Nephron (organoid): ENCODE results near the gene CLK1.

Source experiments
- H3K27ac Mint-ChIP-seq, 3 experiments: 2 replicates each; pipeline ENCODE4 v1.8.0; 2020; ENCODE audit warnings: mixed read lengths in 3 of 3, mild to moderate bottlenecking in 2 of 3, moderate library complexity in 1 of 3
- H3K27me3 Mint-ChIP-seq: 2 replicates; pipeline ENCODE4 v1.8.0; 2021; ENCODE audit warnings: low read depth, mild to moderate bottlenecking, moderate library complexity, mixed read lengths
- H3K36me3 Mint-ChIP-seq: 2 replicates; pipeline ENCODE4 v1.8.0; 2020; ENCODE audit warnings: low read depth, mixed read lengths
- H3K4me1 Mint-ChIP-seq: 2 replicates; pipeline ENCODE4 v1.8.0; 2020; ENCODE audit warnings: mixed read lengths
- H3K4me3 Mint-ChIP-seq, 3 experiments: 2 replicates each; pipeline ENCODE4 v1.8.0; 2020; ENCODE audit warnings: mild to moderate bottlenecking in 3 of 3, mixed read lengths in 3 of 3, moderate library complexity in 2 of 3
- H3K9me3 Mint-ChIP-seq: 2 replicates; pipeline ENCODE4 v1.8.0; 2020; ENCODE audit warnings: mixed read lengths
- CTCF ChIP-seq, 3 experiments: fragments of 200-600 bp; sonication (generic); IDR thresholded peaks; one replicate each; pipeline ENCODE4 v1.5.0; 2021; ENCODE audit warnings: antibody characterized with exemption in 3 of 3; ENCODE audit not compliant: unreplicated experiment in 3 of 3

CLK1 gene

GRCh38 chr2:200860092-200860795, 4.2 kb downstream of the CLK1 start:
- Mint-ChIP-seq H3K9me3 (peaks cover 3% of the 10 kb centered on the region), H3K36me3 (peaks cover 64% of the 10 kb centered on the region), H3K4me3 (peak overlapping the region; percentile 61 to 80 (median 73)), H3K4me1 (peaks cover 45% of the 10 kb centered on the region), H3K27me3 (no peaks in the 10 kb centered on the region), H3K27ac (peak overlapping the region in 2 of 3 experiments; percentile 11 to 25)
- no peak for TF ChIP-seq CTCF (IDR thresholded peaks at IDR 0.05; ENCODE audit: unreplicated experiment in 3 of 3)

GRCh38 chr2:200856806-200857205, 7.7 kb downstream of the CLK1 start:
- no peak for TF ChIP-seq CTCF (IDR thresholded peaks at IDR 0.05; ENCODE audit: unreplicated experiment in 3 of 3)
- Mint-ChIP-seq H3K9me3 (no peaks in the 10 kb centered on the region), H3K4me3 (no peak overlapping the region), H3K4me1 (peaks cover 28% of the 10 kb centered on the region), H3K27me3 (no peaks in the 10 kb centered on the region), H3K27ac (no peak overlapping the region), H3K36me3 (peaks cover 86% of the 10 kb centered on the region)

GRCh38 chr2:200852605-200853004, 11.9 kb downstream of the CLK1 start:
- H3K4me3 Mint-ChIP-seq = no peak overlapping the region
- H3K36me3 Mint-ChIP-seq = peaks cover 68% of the 10 kb centered on the region
- no peaks in the 10 kb centered on the region for H3K9me3 Mint-ChIP-seq
- H3K27me3 Mint-ChIP-seq = no peaks in the 10 kb centered on the region
- no peaks in the 10 kb centered on the region for H3K4me1 Mint-ChIP-seq
- TF ChIP-seq CTCF (IDR thresholded peaks at IDR 0.05; ENCODE audit: unreplicated experiment in 3 of 3) = no peak
- no peak overlapping the region for H3K27ac Mint-ChIP-seq

- no peaks in the 10 kb centered on the region for H3K27me3 Mint-ChIP-seq
- TF ChIP-seq CTCF (IDR thresholded peaks at IDR 0.05; ENCODE audit: unreplicated experiment in 3 of 3) = no peak
- H3K36me3 Mint-ChIP-seq = peaks cover 58% of the 10 kb centered on the region
These were observed 12.8 kb downstream of the CLK1 start for GRCh38 chr2:200851398-200852248.

GRCh38 chr2:200850512-200851256, 13.8 kb downstream of the CLK1 start:
- TF ChIP-seq CTCF (IDR thresholded peaks at IDR 0.05; ENCODE audit: unreplicated experiment in 3 of 3) = no peak
- Mint-ChIP-seq H3K4me3 (no peak overlapping the region), H3K4me1 (no peaks in the 10 kb centered on the region), H3K9me3 (no peaks in the 10 kb centered on the region), H3K27me3 (no peaks in the 10 kb centered on the region), H3K36me3 (peaks cover 53% of the 10 kb centered on the region), H3K27ac (no peak overlapping the region)

More at GRCh38 chr2:200851398-200852248, 12.8 kb downstream of the CLK1 start:
- H3K27ac Mint-ChIP-seq = no peak overlapping the region
- no peaks in the 10 kb centered on the region for H3K4me1 Mint-ChIP-seq
- H3K4me3 Mint-ChIP-seq = no peak overlapping the region
- H3K9me3 Mint-ChIP-seq = no peaks in the 10 kb centered on the region
